H1 (cell line): ENCODE measurements around the gene NLRP10. TPM values are rescaled to one million over a fixed set of nuclear protein-coding genes. Genes with fewer than 3 reads are reported as not detected.

Experiments
- CHD7 ChIP-seq: fragments of 300-600 bp; sonication (generic); IDR thresholded peaks from 2 replicates; pipeline ENCODE4 v1.7.1; 2012; ENCODE audit warnings: low read length, moderate library complexity, mild to moderate bottlenecking, inconsistent platforms; ENCODE audit not compliant: insufficient replicate concordance
- HDAC2 ChIP-seq, 2 experiments: fragments of 300-600 bp in 1 of 2; sonication (generic) in 1 of 2; IDR thresholded peaks; 2 replicates each; pipeline ENCODE4 v1.6.1; 2011 to 2012; ENCODE audit warnings: low read depth in 2 of 2, low read length in 2 of 2, mild to moderate bottlenecking in 2 of 2, moderate library complexity in 2 of 2, borderline replicate concordance in 1 of 2, inconsistent platforms in 1 of 2
- SAP30 ChIP-seq: fragments of 300-600 bp; sonication (generic); IDR thresholded peaks from 2 replicates; pipeline ENCODE4 v1.7.1; 2012; ENCODE audit warnings: low read length, moderate library complexity, mild to moderate bottlenecking, inconsistent platforms; ENCODE audit not compliant: insufficient read depth, insufficient replicate concordance
- SP4 ChIP-seq: IDR thresholded peaks from 2 replicates; pipeline ENCODE4 v1.6.1; 2012; ENCODE audit warnings: low read length, inconsistent platforms
- TCF12 ChIP-seq: IDR thresholded peaks from 2 replicates; pipeline ENCODE4 v1.6.1; 2011; ENCODE audit warnings: low read depth, mild to moderate bottlenecking, low read length
- polyA plus RNA-seq, 7 experiments: library from polyadenylated mRNA; depleted of rRNA in 3 of 7; stranded (reverse) in 5 of 7; unstranded in 2 of 7; fragments of >200 nt in 5 of 7; fragments of 200-250 nt in 2 of 7; gene quantifications; 1 replicate in 5 of 7; 2 replicates in 1 of 7; 4 replicates in 1 of 7; pipeline versions ENCODE4 v1.2.1 to v1.2.3, GENCODE V29; 2011 to 2013; ENCODE audit warnings: missing spikeins in 2 of 7, mixed read lengths in 2 of 7
- total RNA-seq: library from RNA; stranded (reverse); fragmentation: NEBNext Ultra II Directional; extraction: Animal tissue kit (Norgen Biotek cat#: 25700); gene quantifications from 2 replicates; pipeline ENCODE4 v1.2.1, GENCODE V29; 2021

The NLRP10 gene
- total and polyA plus RNA-seq, 2 of the 8 experiments (the other 6 are each of a cell fraction or from before 2014, with no cell fraction given) = 0.71 TPM; not detected in 1

- TF ChIP-seq CHD7 = no peak
- TF ChIP-seq SAP30 = no peak
- no peak for TF ChIP-seq HDAC2 (IDR thresholded peaks at IDR 0.05; ENCODE audit: borderline replicate concordance in 1 of 2, low read depth in 2 of 2, low read length in 2 of 2)
- no peak for TF ChIP-seq SP4
- TF ChIP-seq TCF12 = no peak
- TF ChIP-seq, all 59 proteins: peak for 0
Observed at GRCh38 chr11:8000390-8000789, 35.1 kb upstream of the NLRP10 start (continued).
